SH-SY5Y (cell line): ENCODE results near the gene ILF3.

Source experiments
- GATA2 ChIP-seq: IDR thresholded peaks from 2 replicates; pipeline ENCODE4 v1.6.1; 2011; ENCODE audit warnings: mild to moderate bottlenecking, low read depth, low read length
- GATA3 ChIP-seq: IDR thresholded peaks from 2 replicates; pipeline ENCODE4 v1.6.1; 2011; ENCODE audit warnings: low read depth, mild to moderate bottlenecking, low read length, moderate library complexity

DNA sequence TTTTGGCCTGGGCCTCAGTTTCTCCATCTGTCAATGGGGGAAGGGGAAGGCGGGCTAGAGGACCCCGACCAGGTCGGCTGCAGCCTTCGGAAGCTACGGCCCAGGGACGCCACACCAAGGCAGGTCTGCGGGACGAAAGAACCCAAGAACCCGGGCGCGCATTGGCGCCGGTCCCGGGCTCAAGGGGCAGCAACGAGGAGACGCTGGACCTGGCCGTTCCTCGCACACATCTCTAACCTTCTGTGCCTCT is 739 bp upstream of the ILF3 start:
- TF ChIP-seq GATA3: no peak
- TF ChIP-seq GATA2: no peak
